ENCODE results near the gene ADGB. TPM values are rescaled to one million over a fixed set of nuclear protein-coding genes. Genes with fewer than 3 reads are reported as not detected.

The ADGB gene
- polyA plus RNA-seq, 6 donors from 2014 or later: not detected

DNA sequence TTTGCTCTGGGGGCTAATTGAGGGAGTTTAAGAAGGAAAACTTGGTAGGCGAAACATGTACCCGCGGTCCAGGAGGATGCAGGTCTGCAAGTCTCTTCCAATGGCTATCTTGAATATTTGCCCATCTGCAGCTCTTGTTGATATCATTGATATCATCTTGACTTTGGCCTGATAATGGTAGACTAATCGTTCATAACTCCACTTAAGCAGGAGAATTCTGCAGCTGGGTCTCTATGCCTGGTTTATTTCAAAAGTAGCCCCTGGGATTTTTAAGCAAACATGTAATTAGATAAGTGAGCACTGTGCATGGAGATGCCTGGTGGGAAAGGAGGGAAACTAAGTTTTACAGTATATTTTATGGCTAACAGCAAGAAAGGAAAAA is 52.7 kb downstream of the ADGB start:
- H3K27ac Mint-ChIP-seq: no peak overlapping the region
- H3K27me3 Mint-ChIP-seq: no peaks in the 10 kb centered on the region
- peaks cover 0 to 10% (median 3%) of the 10 kb centered on the region in 7 donors for H3K9me3 Mint-ChIP-seq
- no peaks in the 10 kb centered on the region for H3K4me1 Mint-ChIP-seq
- no peak for ATAC-seq (ENCODE audit: low read depth in 2 of 2)
- H3K4me3 Mint-ChIP-seq: no peak overlapping the region
- no peak for DNase-seq
- no peaks in the 10 kb centered on the region for H3K36me3 Mint-ChIP-seq

DNA sequence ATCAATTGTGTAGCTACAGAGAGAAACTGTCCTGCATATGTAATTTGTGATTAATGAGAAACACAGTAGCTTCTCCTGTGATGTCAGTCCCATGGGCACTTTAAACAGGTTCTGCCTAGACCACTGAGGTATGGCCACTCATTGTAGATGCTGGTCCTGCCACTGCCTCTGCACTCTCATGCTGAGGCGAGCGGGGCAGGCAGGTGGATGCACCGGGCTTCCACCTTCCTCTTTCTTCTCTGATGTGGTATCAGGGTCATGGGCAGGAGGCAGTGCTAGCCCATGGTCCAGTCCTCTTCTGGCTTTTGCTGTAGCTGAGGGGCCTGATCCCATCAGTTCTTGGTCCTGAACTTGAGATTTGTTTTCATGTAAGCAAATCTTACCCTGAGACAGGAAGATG is 58.7 kb downstream of the ADGB start:
- no peak for DNase-seq
- no peak for ATAC-seq (ENCODE audit: low read depth in 2 of 2)
- no peaks in the 10 kb centered on the region for H3K27me3 Mint-ChIP-seq

DNA sequence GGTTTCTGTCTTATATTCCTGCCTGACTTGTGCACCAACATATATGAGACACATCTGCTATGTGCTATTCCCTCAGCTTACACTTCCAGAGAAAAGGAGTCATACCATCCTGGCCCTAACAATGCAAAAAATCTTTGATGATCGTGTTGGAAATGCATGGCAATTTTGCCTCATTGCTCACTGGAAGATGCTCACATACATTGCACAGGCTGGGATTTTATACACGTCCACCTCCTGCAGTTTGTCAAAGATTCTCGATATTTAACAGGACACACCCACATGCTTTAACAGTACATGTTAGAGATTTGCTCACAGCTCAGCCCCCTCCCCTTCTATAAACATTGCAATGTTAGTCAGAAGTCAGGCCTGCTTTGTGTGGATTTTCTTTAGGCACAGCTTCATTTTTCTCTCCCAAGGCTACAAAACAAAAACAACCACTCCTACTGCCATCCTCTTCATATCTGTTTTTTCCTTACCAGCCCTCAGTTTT is 66.1 kb downstream of the ADGB start:
- Mint-ChIP-seq H3K36me3 (no peaks in the 10 kb centered on the region), H3K4me3 (no peak overlapping the region), H3K27ac (peak overlapping the region in 1 of 6 donors; percentile 3), H3K27me3 (no peaks in the 10 kb centered on the region), H3K9me3 (peaks cover 0 to 11% (median 3%) of the 10 kb centered on the region in 7 donors), H3K4me1 (no peaks in the 10 kb centered on the region)
- DNase-seq (no peak), ATAC-seq (ENCODE audit: low read depth in 2 of 2) (no peak)

More for the DNA sequence above, 58.7 kb downstream of the ADGB start:
- peaks cover 0 to 8% (median 3%) of the 10 kb centered on the region in 7 donors for H3K9me3 Mint-ChIP-seq
- no peak overlapping the region for H3K4me3 Mint-ChIP-seq
- H3K36me3 Mint-ChIP-seq: no peaks in the 10 kb centered on the region
- no peaks in the 10 kb centered on the region for H3K4me1 Mint-ChIP-seq
- H3K27ac Mint-ChIP-seq: no peak overlapping the region

DNA sequence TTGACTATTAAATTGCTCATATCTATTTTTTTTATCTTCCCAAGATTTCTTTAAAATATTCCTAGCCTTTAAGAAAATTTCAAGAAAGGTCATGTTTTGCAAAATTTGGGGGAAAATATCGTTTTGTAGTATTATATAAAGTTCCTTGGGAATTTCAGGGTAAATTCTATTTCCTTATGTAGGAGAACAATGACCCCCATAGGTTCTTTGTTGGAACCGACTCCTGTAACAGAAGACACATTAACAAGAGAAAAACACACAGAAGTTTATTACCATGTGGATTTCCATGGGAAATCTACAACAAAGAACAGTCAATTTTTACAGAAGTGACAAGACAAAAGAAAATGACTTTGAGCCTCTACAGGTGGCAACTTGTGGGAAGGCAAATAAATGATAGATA is 68.1 kb downstream of the ADGB start:
- Mint-ChIP-seq H3K4me1 (no peaks in the 10 kb centered on the region), H3K4me3 (no peak overlapping the region), H3K9me3 (peaks cover 0 to 9% (median 3%) of the 10 kb centered on the region in 7 donors), H3K27me3 (peaks cover 0 to 7% (median 0%) of the 10 kb centered on the region in 3 donors), H3K36me3 (no peaks in the 10 kb centered on the region), H3K27ac (no peak overlapping the region)
- no peak for ATAC-seq (ENCODE audit: low read depth in 2 of 2)
- DNase-seq: no peak

DNA sequence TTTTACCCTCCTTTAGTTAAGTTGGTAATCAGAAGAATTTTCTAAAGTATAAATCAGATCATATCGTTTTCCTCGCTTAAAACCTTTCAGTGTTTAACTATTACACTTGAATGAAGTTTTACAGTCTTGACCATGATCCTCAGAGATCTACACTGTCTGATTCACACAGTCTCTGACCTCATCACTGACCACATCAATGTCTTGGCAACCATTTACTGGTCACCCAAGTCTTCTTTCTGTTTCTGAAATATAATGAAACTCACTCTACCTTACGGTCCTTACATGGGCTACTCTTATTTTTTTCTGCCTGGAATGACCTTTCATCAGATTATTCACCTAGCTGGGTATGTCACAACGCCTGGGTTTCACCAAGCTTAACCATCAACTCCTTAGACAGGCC is 71.4 kb downstream of the ADGB start:
- DNase-seq (no peak), ATAC-seq (ENCODE audit: low read depth in 2 of 2) (no peak)
- H3K4me3 Mint-ChIP-seq: no peak overlapping the region
- H3K27me3 Mint-ChIP-seq: peaks cover 0 to 7% (median 0%) of the 10 kb centered on the region in 3 donors
- no peaks in the 10 kb centered on the region for H3K36me3 Mint-ChIP-seq
- no peak overlapping the region for H3K27ac Mint-ChIP-seq
- H3K4me1 Mint-ChIP-seq: no peaks in the 10 kb centered on the region
- H3K9me3 Mint-ChIP-seq: peaks cover 0 to 10% (median 0%) of the 10 kb centered on the region in 7 donors

DNA sequence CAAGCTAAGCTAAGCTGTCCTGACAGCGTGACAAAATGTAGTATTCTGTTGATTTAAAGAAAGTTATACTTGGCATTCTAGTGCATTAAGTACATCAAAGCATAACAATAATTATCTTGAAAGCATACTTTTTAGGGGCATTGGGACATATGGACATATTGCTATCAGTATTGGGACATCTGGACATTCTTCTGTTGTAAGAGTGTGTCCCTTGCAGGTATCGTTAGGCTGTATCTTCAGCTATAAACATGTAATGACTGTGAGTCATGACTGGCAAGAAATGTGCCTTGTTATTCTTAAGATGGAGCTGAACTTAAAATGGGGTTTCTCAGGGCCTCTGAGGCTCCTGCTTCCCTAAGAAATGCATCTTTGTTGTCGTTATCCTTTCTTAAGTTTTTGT is 74.3 kb downstream of the ADGB start:
- no peak overlapping the region for H3K4me3 Mint-ChIP-seq
- H3K27ac Mint-ChIP-seq: no peak overlapping the region
- ATAC-seq (ENCODE audit: low read depth in 2 of 2) (no peak), DNase-seq (no peak)
- H3K36me3 Mint-ChIP-seq: no peaks in the 10 kb centered on the region
- no peaks in the 10 kb centered on the region for H3K4me1 Mint-ChIP-seq
- peaks cover 0 to 7% (median 0%) of the 10 kb centered on the region in 3 donors for H3K27me3 Mint-ChIP-seq
- peaks cover 0 to 10% (median 0%) of the 10 kb centered on the region in 7 donors for H3K9me3 Mint-ChIP-seq

DNA sequence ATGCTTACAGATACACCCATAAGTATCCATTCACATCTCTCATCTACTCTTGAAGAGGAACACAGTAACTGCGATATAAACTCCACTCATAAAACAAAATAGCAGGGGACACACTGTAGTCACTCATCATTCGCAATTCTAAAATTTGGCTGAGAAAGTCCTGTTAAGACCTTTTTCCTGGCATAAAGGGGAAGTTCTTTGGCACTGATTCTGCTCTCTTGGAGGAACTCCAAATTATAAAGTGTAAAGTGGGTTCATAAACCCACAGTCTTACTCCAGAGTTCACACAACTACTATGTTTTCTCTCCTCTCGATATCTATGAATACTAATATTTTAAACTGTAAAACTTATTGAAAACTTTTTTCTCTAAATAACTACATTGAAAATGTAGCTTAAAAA is 80.6 kb downstream of the ADGB start:
- Mint-ChIP-seq H3K27ac (no peak overlapping the region), H3K4me3 (no peak overlapping the region), H3K27me3 (peaks cover 0 to 7% (median 0%) of the 10 kb centered on the region in 3 donors), H3K4me1 (no peaks in the 10 kb centered on the region), H3K9me3 (peaks cover 0 to under 1% (median 0%) of the 10 kb centered on the region in 7 donors), H3K36me3 (no peaks in the 10 kb centered on the region)
- DNase-seq: no peak
- no peak for ATAC-seq (ENCODE audit: low read depth in 2 of 2)

DNA sequence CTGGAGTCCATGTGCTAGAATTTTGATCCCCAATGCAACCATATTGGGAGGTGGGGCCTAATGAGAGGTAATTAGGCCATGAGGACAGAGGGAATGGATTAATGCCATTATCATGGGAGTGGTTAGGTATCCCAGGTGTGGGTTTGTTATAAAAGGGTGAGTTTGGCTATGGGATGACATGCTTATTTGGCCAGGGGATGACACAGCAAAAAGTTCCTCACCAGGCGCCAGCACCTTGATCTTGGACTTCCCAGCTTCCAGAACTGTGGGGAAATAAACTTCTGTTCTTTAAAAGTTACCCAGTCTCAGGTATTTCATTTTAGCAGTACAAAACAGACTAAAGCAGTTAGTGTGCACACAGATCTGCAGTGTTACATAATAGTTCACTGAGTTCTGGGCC is 84.1 kb downstream of the ADGB start:
- Mint-ChIP-seq H3K27ac (no peak overlapping the region), H3K9me3 (no peaks in the 10 kb centered on the region), H3K4me3 (no peak overlapping the region), H3K27me3 (peaks cover 0 to 7% (median 0%) of the 10 kb centered on the region in 3 donors), H3K4me1 (no peaks in the 10 kb centered on the region), H3K36me3 (no peaks in the 10 kb centered on the region)
- DNase-seq (no peak), ATAC-seq (ENCODE audit: low read depth in 2 of 2) (no peak)

DNA sequence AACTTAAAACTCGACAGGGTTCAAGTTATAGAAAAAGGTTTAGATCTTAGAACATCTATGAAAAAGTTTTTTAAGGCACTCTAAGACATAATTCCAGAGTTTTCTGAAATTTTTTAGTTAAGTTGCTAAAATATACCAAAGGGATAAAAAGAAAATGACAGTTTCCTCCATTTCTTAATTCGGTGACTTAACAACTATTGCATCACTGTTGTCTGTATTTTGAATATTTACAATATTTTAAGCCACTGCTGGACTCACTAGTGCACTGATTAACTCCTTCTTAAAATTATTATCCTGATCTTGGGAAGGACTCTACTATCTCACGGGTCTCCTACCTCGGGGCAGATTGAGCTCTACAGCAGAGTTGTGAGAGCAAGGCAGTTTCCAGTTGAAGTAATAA is 91.0 kb downstream of the ADGB start:
- Mint-ChIP-seq H3K36me3 (no peaks in the 10 kb centered on the region), H3K9me3 (no peaks in the 10 kb centered on the region), H3K4me1 (no peaks in the 10 kb centered on the region), H3K27ac (no peak overlapping the region), H3K27me3 (peaks cover 0 to 5% (median 0%) of the 10 kb centered on the region in 3 donors), H3K4me3 (no peak overlapping the region)
- ATAC-seq (ENCODE audit: low read depth in 2 of 2): no peak
- no peak for DNase-seq

DNA sequence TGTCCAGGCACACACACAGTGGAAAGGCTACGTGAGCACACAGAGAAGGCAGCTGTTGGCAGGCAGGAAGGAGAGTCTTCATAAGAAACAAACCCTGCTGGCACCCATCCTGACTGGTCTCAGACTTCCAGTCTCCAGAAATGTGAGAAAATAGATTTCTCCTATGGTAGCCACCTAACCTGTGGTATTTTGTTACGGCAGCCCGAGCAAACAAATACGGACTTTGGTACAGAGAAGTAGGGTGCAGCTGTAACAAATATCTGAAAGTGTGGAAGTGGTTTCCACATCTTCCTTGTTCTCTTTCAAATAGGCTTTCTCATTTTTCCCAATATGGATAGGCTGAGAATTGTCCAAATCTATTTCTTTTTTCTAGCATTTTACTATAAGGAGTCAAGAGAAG is 94.6 kb downstream of the ADGB start:
- no peak for ATAC-seq (ENCODE audit: low read depth in 2 of 2)
- no peak overlapping the region for H3K27ac Mint-ChIP-seq
- H3K4me1 Mint-ChIP-seq: no peaks in the 10 kb centered on the region
- H3K36me3 Mint-ChIP-seq: no peaks in the 10 kb centered on the region
- peaks cover 0 to 5% (median 0%) of the 10 kb centered on the region in 3 donors for H3K27me3 Mint-ChIP-seq
- no peaks in the 10 kb centered on the region for H3K9me3 Mint-ChIP-seq
- no peak overlapping the region for H3K4me3 Mint-ChIP-seq
- no peak for DNase-seq

DNA sequence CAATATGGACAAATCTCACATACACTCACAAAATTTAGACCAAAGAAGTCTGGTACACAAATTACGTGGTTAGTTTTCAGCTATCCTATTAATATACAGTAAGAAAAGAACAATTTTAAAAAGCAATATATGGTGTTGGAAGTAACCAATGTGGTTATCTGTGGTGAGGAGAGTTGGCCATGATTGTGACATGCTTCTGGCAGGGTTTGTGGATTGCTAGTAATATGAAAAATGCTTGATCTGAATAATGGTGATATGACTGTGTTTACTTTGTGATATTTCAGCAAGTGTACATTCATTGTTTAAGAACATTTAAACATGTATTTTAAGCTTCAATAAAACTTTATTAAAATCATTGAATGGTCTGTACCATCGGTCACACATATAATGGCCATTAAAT is 99.1 kb downstream of the ADGB start:
- H3K27me3 Mint-ChIP-seq: peaks cover 0 to 5% (median 0%) of the 10 kb centered on the region in 3 donors
- no peaks in the 10 kb centered on the region for H3K36me3 Mint-ChIP-seq

DNA sequence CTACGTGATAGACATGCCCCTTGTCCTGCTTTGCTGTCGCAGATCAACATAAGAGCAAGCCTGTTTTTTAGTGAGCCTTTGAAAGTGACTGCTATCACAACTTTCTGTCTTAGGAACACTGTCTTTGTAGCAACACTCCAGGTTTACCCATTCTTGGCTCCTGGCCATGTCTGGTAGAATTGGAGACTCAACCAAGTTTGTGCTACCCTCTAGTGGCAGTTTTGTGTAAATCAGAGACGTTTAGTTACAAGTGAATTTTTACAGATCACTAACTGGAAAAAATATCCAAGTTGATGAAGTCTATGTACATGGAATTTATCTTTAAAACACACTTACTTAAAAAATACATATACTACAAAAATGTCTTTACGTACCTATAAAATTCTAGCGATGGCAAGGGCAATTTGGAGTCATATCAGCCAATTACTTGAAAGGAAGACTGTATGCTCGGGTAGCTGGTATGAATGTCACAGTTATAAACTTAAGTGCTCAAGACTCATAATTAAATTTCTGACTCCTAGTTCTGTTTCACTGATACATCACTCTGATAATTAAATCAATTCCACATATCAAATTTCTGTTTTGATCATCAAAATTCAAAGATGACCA is 101.4 kb downstream of the ADGB start:
- peaks cover 0 to 12% (median 0%) of the 10 kb centered on the region in 7 donors for H3K9me3 Mint-ChIP-seq
- no peak overlapping the region for H3K4me3 Mint-ChIP-seq
- H3K27me3 Mint-ChIP-seq: no peaks in the 10 kb centered on the region
- no peaks in the 10 kb centered on the region for H3K4me1 Mint-ChIP-seq
- H3K27ac Mint-ChIP-seq: no peak overlapping the region
- ATAC-seq (ENCODE audit: low read depth in 2 of 2): no peak
- no peaks in the 10 kb centered on the region for H3K36me3 Mint-ChIP-seq
- peak; percentile 3 for DNase-seq

More for the DNA sequence above, 99.1 kb downstream of the ADGB start:
- no peak overlapping the region for H3K4me3 Mint-ChIP-seq
- DNase-seq (no peak), ATAC-seq (ENCODE audit: low read depth in 2 of 2) (no peak)
- no peaks in the 10 kb centered on the region for H3K9me3 Mint-ChIP-seq
- no peaks in the 10 kb centered on the region for H3K4me1 Mint-ChIP-seq
- no peak overlapping the region for H3K27ac Mint-ChIP-seq

DNA sequence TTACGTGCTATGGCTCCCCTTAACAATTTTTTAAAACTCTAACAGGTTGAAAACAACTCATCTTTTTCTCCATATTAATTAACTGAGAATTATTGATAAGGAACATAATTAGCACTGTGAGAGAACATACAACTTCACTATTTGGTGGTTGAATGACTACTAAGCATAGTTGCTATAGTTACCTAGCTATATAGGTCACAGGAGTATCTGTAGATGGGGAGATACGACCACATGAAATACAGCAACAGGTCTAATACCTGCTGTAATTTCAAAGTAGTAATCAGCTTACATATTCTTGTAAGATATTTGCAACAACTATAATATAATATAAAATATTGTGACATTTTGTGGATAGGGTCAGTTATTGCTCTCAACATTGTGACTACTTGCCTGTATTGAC is 102.9 kb downstream of the ADGB start:
- peaks cover 0 to 23% (median 1%) of the 10 kb centered on the region in 7 donors for H3K9me3 Mint-ChIP-seq

DNA sequence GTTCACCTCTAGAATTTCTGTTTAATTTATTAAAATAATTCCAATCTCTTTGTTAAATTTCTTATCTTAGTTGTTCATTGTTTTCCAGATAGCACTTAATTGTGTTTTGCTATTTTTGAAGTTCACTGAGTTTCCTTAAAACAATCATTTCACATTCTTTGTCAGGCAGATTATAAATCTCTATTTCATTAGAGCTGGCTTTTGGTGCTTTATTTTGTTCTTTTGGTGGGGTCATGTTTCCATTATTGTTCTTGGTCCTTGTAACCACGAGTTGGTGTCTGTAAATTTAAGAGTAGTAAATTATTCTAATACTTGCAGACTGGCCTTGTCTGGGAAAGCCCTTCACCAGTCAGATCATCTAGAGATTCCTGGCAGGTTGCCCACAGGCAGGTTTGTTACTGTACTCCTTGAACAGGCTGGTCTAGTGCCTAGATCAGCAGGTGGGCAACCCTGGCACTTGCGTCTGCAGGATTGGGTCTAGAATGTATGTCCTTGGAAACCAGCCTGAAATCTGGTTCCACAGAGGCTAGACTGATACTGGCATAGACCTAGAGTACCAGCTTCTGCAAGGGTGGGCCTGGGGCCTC is 110.4 kb downstream of the ADGB start:
- no peak for ATAC-seq (ENCODE audit: low read depth in 2 of 2)
- Mint-ChIP-seq H3K27ac (no peak overlapping the region), H3K27me3 (peaks cover 0 to 7% (median 5%) of the 10 kb centered on the region in 3 donors), H3K9me3 (peaks cover 0 to 18% (median 0%) of the 10 kb centered on the region in 7 donors), H3K4me1 (no peaks in the 10 kb centered on the region), H3K36me3 (no peaks in the 10 kb centered on the region), H3K4me3 (no peak overlapping the region)
- no peak for DNase-seq

More for the DNA sequence above, 102.9 kb downstream of the ADGB start:
- DNase-seq: no peak
- no peaks in the 10 kb centered on the region for H3K4me1 Mint-ChIP-seq
- no peaks in the 10 kb centered on the region for H3K36me3 Mint-ChIP-seq
- H3K4me3 Mint-ChIP-seq: no peak overlapping the region
- no peak for ATAC-seq (ENCODE audit: low read depth in 2 of 2)
- no peak overlapping the region for H3K27ac Mint-ChIP-seq
- H3K27me3 Mint-ChIP-seq: peaks cover 0 to 2% (median 0%) of the 10 kb centered on the region in 3 donors
